ENCODE results near the gene STMN3. TPM values are rescaled to one million over a fixed set of nuclear protein-coding genes. Genes with fewer than 3 reads are reported as not detected.

STMN3 gene
- total RNA-seq, 1 donor from 2014 or later = 12.1 TPM

GRCh38 chr20:63598479-63599395 is 54.5 kb downstream of the STMN3 start:
- Histone ChIP-seq H3K27me3 (ENCODE audit: low read depth) (no peaks in the 10 kb centered on the region), H3K4me3 (no peak overlapping the region), H3K4me1 (no peaks in the 10 kb centered on the region), H3K36me3 (peaks cover 87% of the 10 kb centered on the region), H3K27ac (no peak overlapping the region), H3K9me3 (no peaks in the 10 kb centered on the region)
- ATAC-seq (no peak), DNase-seq (no peak)
- no peak for TF ChIP-seq CTCF (IDR thresholded peaks at IDR 0.05)
- intact Hi-C loops (cut with DNase I) = no loop called here

GRCh38 chr20:63597651-63598478 is 55.4 kb downstream of the STMN3 start:
- no peak overlapping the region for H3K4me3 ChIP-seq
- ATAC-seq (no peak), DNase-seq (no peak)
- peaks cover 88% of the 10 kb centered on the region for H3K36me3 ChIP-seq
- TF ChIP-seq CTCF (IDR thresholded peaks at IDR 0.05) = no peak
- no peaks in the 10 kb centered on the region for H3K27me3 ChIP-seq (ENCODE audit: low read depth)
- no peaks in the 10 kb centered on the region for H3K4me1 ChIP-seq
- no peak overlapping the region for H3K27ac ChIP-seq
- intact Hi-C loops (cut with DNase I) = no loop called here
- H3K9me3 ChIP-seq = no peaks in the 10 kb centered on the region

- no peaks in the 10 kb centered on the region for H3K27me3 ChIP-seq (ENCODE audit: low read depth)
- no peaks in the 10 kb centered on the region for H3K9me3 ChIP-seq
- no peak for DNase-seq
- no peak overlapping the region for H3K27ac ChIP-seq
- no peak for TF ChIP-seq CTCF (IDR thresholded peaks at IDR 0.05)
- no peaks in the 10 kb centered on the region for H3K4me1 ChIP-seq
- peaks cover 88% of the 10 kb centered on the region for H3K36me3 ChIP-seq
- H3K4me3 ChIP-seq = no peak overlapping the region
- no peak for ATAC-seq
- intact Hi-C loops (cut with DNase I) = no loop called here
Measured at GRCh38 chr20:63596423-63596822, 56.8 kb downstream of the STMN3 start.

- DNase-seq = peak; percentile 42
- Histone ChIP-seq H3K9me3 (no peaks in the 10 kb centered on the region), H3K4me3 (no peak overlapping the region), H3K36me3 (peaks cover 86% of the 10 kb centered on the region), H3K27me3 (ENCODE audit: low read depth) (no peaks in the 10 kb centered on the region), H3K27ac (no peak overlapping the region), H3K4me1 (no peaks in the 10 kb centered on the region)
- intact Hi-C loops (cut with DNase I) = no loop called here
- no peak for TF ChIP-seq CTCF (IDR thresholded peaks at IDR 0.05)
- ATAC-seq = no peak
Measured at GRCh38 chr20:63595416-63596127, 57.7 kb downstream of the STMN3 start.

- ATAC-seq = no peak
- Histone ChIP-seq H3K9me3 (no peaks in the 10 kb centered on the region), H3K27me3 (ENCODE audit: low read depth) (no peaks in the 10 kb centered on the region), H3K27ac (no peak overlapping the region), H3K36me3 (peaks cover 86% of the 10 kb centered on the region), H3K4me1 (no peaks in the 10 kb centered on the region), H3K4me3 (no peak overlapping the region)
- intact Hi-C loops (cut with DNase I) = no loop called here
- no peak for DNase-seq
- no peak for TF ChIP-seq CTCF (IDR thresholded peaks at IDR 0.05)
Measured at GRCh38 chr20:63594043-63594561, 59.1 kb downstream of the STMN3 start.

Data from lower lobe of right lung (tissue), 2 donors.